NOMO-1 treated with dmso at 0.1 percent for 144 hours (cell line): ENCODE data around the gene KRT4.

Source experiments
- DNase-seq: peaks from one replicate; lab custom pipeline; 2025; ENCODE audit not compliant: unreplicated experiment; lab: John Stamatoyannopoulos, UW

KRT4 gene

GRCh38 chr12:52822771-52823510, 9.0 kb upstream of the KRT4 start:
- no peak for DNase-seq

- no peak for DNase-seq
Observed at GRCh38 chr12:52821826-52822660, 8.1 kb upstream of the KRT4 start.

- DNase-seq, result no peak
Observed at GRCh38 chr12:52821071-52821730, 7.3 kb upstream of the KRT4 start.

GRCh38 chr12:52820521-52820920, 6.6 kb upstream of the KRT4 start:
- no peak for DNase-seq

- no peak for DNase-seq
Observed at GRCh38 chr12:52819731-52820510, 6.0 kb upstream of the KRT4 start.

GRCh38 chr12:52818887-52819420, 5.0 kb upstream of the KRT4 start:
- DNase-seq, result no peak

GRCh38 chr12:52818388-52818787, 4.5 kb upstream of the KRT4 start:
- DNase-seq, result no peak

GRCh38 chr12:52817699-52818238, 3.9 kb upstream of the KRT4 start:
- no peak for DNase-seq

- no peak for DNase-seq
Observed at GRCh38 chr12:52817003-52817698, 3.2 kb upstream of the KRT4 start.

GRCh38 chr12:52815676-52816588, 2.0 kb upstream of the KRT4 start:
- DNase-seq, result no peak

- DNase-seq, result no peak
Observed at GRCh38 chr12:52815161-52815560, 1.2 kb upstream of the KRT4 start.

- no peak for DNase-seq
Observed at GRCh38 chr12:52814710-52815155, 817 bp upstream of the KRT4 start.

- DNase-seq, result no peak
Observed at GRCh38 chr12:52813203-52813819, 605 bp downstream of the KRT4 start.

- DNase-seq, result no peak
Observed at GRCh38 chr12:52812749-52813148, 1.2 kb downstream of the KRT4 start.

GRCh38 chr12:52812073-52812400, 1.9 kb downstream of the KRT4 start:
- no peak for DNase-seq

- DNase-seq, result no peak
Observed at GRCh38 chr12:52811191-52812072, 2.5 kb downstream of the KRT4 start.

- no peak for DNase-seq
Observed at GRCh38 chr12:52810554-52810953, 3.4 kb downstream of the KRT4 start.

- DNase-seq, result no peak
Observed at GRCh38 chr12:52809166-52809565, 4.8 kb downstream of the KRT4 start.
